Colonic mucosa (tissue), 4 donors: ENCODE results near the gene PHACTR1. TPM values are rescaled to one million over a fixed set of nuclear protein-coding genes. Genes with fewer than 3 reads are reported as not detected.

Source experiments
- DNase-seq: peaks from one replicate; pipeline ENCODE4 v3.0.0-alpha.2; 2020
- H3K27ac ChIP-seq: fragments of 200-600 bp; one replicate; pipeline ENCODE4 v1.8.0; 2021
- H3K27me3 ChIP-seq: fragments of 200-600 bp; one replicate; pipeline ENCODE4 v1.8.0; 2021
- H3K36me3 ChIP-seq: fragments of 200-600 bp; one replicate; pipeline ENCODE4 v1.8.0; 2021
- H3K4me1 ChIP-seq: fragments of 200-600 bp; one replicate; pipeline ENCODE4 v1.8.0; 2021; ENCODE audit warnings: mild to moderate bottlenecking
- H3K4me3 ChIP-seq: fragments of 200-600 bp; one replicate; pipeline ENCODE4 v1.8.0; 2021
- H3K9ac ChIP-seq, 2 donors: one replicate each; pipeline ENCODE4 v1.7.0; 2013; ENCODE audit warnings: control low read depth in 2 of 2, low read depth in 2 of 2, low read length in 2 of 2
- H3K9me3 ChIP-seq: fragments of 200-600 bp; one replicate; pipeline ENCODE4 v1.8.0; 2021
- intact Hi-C: fragments of 100-400 bp; cut with DNase I; formaldehyde crosslinking; loops from one replicate; pipeline ENCODE4 v1.14.1; 2022
- total RNA-seq, 2 donors: library from RNA; stranded (reverse); fragmentation: NEBNext Ultra II Directional in 1 of 2; extraction: Animal tissue kit (Norgen Biotek cat#: 25700) in 1 of 2; gene quantifications; one replicate each; pipeline ENCODE4 v1.2.1, GENCODE V29; 2021
- TF ChIP-seq, protein P1 (sequence below): fragments of 200-600 bp; IDR thresholded peaks from one replicate; pipeline ENCODE4 v1.8.0; 2022; ENCODE audit warnings: antibody characterized with exemption, mild to moderate bottlenecking
- donor health status: healthy.
- donor health status: DM: no; HTN: no; CAD: no.
- donor health status: DM: no; HTN: no; CAD: no.

Gene PHACTR1
- total RNA-seq, 2 donors from 2014 or later, result 1.7 to 2.2 TPM

DNA sequence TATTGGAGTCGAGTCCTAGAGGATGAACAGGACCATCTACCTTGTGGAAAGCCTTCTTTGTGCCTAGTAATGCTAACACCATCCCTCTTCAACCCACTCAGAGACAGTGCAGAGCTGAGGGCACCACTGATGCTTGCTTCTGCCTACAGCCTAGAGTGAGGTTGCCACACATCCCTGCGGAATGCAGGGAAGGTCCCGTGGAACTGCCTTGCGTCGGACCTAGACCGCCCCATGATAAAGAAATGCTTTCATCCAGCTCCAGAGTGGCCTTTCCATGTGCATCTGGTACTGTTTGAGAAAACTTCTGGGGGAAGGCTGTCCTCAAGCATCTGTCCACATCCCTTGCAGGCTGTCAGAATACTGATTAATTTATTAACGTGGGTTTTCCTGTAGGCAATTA, 168.4 kb downstream of the PHACTR1 start:
- no peaks in the 10 kb centered on the region for H3K27me3 ChIP-seq
- no peaks in the 10 kb centered on the region for H3K36me3 ChIP-seq
- DNase-seq, result no peak
- H3K27ac ChIP-seq, result no peak overlapping the region
- TF ChIP-seq, protein P1, sequence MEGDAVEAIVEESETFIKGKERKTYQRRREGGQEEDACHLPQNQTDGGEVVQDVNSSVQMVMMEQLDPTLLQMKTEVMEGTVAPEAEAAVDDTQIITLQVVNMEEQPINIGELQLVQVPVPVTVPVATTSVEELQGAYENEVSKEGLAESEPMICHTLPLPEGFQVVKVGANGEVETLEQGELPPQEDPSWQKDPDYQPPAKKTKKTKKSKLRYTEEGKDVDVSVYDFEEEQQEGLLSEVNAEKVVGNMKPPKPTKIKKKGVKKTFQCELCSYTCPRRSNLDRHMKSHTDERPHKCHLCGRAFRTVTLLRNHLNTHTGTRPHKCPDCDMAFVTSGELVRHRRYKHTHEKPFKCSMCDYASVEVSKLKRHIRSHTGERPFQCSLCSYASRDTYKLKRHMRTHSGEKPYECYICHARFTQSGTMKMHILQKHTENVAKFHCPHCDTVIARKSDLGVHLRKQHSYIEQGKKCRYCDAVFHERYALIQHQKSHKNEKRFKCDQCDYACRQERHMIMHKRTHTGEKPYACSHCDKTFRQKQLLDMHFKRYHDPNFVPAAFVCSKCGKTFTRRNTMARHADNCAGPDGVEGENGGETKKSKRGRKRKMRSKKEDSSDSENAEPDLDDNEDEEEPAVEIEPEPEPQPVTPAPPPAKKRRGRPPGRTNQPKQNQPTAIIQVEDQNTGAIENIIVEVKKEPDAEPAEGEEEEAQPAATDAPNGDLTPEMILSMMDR, result no peak
- no peaks in the 10 kb centered on the region for H3K4me1 ChIP-seq
- H3K9me3 ChIP-seq, result no peaks in the 10 kb centered on the region
- no peak overlapping the region for H3K9ac ChIP-seq
- no peak overlapping the region for H3K4me3 ChIP-seq
- intact Hi-C loops, result no loop called here

- H3K9ac ChIP-seq, result no peak overlapping the region
- no peak for DNase-seq
- no peaks in the 10 kb centered on the region for H3K27me3 ChIP-seq
- no peaks in the 10 kb centered on the region for H3K36me3 ChIP-seq
- no peaks in the 10 kb centered on the region for H3K4me1 ChIP-seq
- TF ChIP-seq, protein P1, result no peak
- intact Hi-C loops, result no loop called here
- H3K9me3 ChIP-seq, result no peaks in the 10 kb centered on the region
- H3K4me3 ChIP-seq, result no peak overlapping the region
- no peak overlapping the region for H3K27ac ChIP-seq
Measured at GRCh38 chr6:12886961-12887775, 170.6 kb downstream of the PHACTR1 start.

DNA sequence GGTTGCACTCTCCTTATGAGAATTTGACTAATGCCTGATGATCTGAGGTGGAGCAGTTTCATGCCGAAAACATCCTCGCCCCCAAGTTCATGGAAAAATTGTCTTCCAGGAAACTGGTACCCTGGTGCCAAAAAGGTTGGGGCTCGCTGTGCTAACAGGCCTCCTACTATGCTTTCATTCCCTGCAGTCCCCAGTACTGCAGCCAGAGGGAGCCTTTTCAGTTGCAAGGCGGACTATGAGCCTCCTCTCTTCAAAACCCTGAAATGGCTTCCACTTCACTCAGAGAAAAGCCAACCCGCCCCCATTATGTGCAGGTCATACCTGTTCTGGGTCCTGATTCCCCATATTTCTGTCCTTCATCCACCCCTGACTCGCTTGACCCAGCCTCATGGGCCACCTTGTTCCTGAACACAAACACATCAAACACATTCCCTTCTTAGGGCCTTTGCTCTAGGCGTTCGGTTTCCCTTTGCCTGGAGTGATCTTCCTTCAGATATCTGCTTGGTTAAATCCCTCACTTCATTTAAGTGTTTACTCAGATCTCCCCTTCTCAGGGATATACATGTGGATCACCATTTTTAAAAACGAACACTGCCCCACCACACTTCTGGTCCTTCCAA, 173.7 kb downstream of the PHACTR1 start:
- intact Hi-C loops, result loop anchor here (5.0 kb wide), 1 partner anchor 253 kb away; no protein-coding TSS in a partner anchor
- Histone ChIP-seq H3K4me3 (no peak overlapping the region), H3K9ac (no peak overlapping the region), H3K9me3 (no peaks in the 10 kb centered on the region), H3K36me3 (no peaks in the 10 kb centered on the region), H3K4me1 (no peaks in the 10 kb centered on the region), H3K27ac (no peak overlapping the region), H3K27me3 (no peaks in the 10 kb centered on the region)
- TF ChIP-seq, protein P1, result peak; percentile 38
- peak; percentile 28 for DNase-seq

DNA sequence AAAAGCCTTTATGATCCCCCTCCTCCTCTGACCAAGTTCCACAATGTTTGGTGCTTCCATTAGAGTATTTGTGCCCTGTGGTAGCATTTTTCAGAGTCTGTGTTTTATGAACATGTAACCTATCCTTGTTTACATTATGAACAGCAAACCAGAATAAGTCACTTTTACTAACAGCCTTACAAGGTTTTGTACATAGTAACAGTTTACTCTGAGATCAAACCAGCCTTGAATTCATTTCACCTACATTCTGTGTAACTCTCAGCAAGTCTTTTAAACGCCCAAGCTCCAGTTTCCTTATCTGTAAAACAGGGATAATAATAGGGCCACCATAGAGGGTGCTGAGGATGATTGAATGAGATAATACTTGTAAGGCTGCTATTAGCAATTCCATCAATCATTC, 175.0 kb downstream of the PHACTR1 start:
- H3K36me3 ChIP-seq, result no peaks in the 10 kb centered on the region
- no peaks in the 10 kb centered on the region for H3K9me3 ChIP-seq
- no peak overlapping the region for H3K4me3 ChIP-seq
- H3K4me1 ChIP-seq, result no peaks in the 10 kb centered on the region
- TF ChIP-seq, protein P1, result no peak
- no peaks in the 10 kb centered on the region for H3K27me3 ChIP-seq
- no peak overlapping the region for H3K9ac ChIP-seq
- intact Hi-C loops, result loop anchor here (5.0 kb wide), 1 partner anchor 254 kb away; no protein-coding TSS in a partner anchor
- DNase-seq, result no peak
- H3K27ac ChIP-seq, result no peak overlapping the region

- DNase-seq, result no peak
- no peaks in the 10 kb centered on the region for H3K27me3 ChIP-seq
- intact Hi-C loops, result loop anchor here (5.0 kb wide), 1 partner anchor 255 kb away; no protein-coding TSS in a partner anchor
- TF ChIP-seq, protein P1, result no peak
- no peaks in the 10 kb centered on the region for H3K36me3 ChIP-seq
- H3K4me3 ChIP-seq, result no peak overlapping the region
- H3K27ac ChIP-seq, result no peak overlapping the region
- H3K4me1 ChIP-seq, result no peaks in the 10 kb centered on the region
- H3K9ac ChIP-seq, result no peak overlapping the region
- H3K9me3 ChIP-seq, result no peaks in the 10 kb centered on the region
Measured at GRCh38 chr6:12892151-12892550, 175.6 kb downstream of the PHACTR1 start.
